ENCODE data around the gene ZNF668. TPM values are rescaled to one million over a fixed set of nuclear protein-coding genes. Genes with fewer than 3 reads are reported as not detected.
A peak's percentile ranks its signal among the peaks of the same experiment; 100 is the strongest.

ZNF668 gene
- total RNA-seq (2021; fragmentation: NEBNext Ultra II Directional; extraction: Animal tissue kit (Norgen Biotek cat#: 25700)): 10 to 100 TPM; 15.0 to 24.5 (median 17.5) TPM
- long read RNA-seq, transcript ZNF668-201 (3 exons, 2,762 nt): minor isoform, 12 of 39 reads
- long read RNA-seq, transcript ZNF668-207 (3 exons, 2,396 nt): major isoform, 15 of 39 reads
- long read RNA-seq, partial matches to known transcripts: 0 of 39 reads
- long read RNA-seq, other reads (novel, unspliced or antisense): 7 of 39 reads

DNA sequence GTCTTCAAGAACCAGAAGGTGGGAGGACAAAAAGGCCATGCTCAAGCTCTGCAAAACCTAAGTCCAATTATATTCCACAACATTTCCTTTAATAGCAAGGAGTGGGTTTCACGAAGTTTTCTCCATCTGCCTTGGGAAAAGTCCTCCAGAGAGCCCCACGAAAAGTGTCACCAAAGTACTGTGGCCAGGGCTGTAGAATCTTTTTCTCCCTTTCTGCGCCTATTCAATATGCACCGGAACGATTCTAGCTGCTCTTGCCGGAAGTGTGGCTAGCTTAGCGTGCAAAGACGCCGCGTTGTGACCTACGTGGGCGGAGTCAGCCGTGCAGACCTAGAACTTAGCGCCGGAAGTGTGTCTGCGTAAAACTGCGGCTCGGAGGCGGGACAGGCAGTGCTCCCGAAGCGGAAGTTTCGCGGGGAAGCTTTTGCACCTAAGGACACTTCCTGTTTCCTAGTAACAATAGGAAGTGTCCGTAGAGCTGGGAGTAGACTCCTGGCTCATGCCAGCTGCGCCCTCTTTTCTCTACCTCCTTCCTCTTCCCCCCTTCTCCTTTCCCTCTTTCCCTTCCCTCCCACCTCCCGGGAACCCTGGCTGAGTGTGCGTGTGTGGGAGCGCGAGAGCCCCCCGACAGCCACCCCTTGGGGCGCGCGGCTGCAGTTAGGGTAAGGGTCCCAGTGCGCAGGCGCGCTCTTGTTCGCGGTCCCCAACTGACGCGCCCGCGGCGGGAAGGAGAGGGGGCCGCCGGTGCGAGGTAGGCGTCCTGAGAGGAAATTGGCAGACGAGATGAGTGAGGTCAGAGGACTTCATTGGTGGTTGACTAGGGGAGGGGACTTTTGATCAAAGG lies at the start of gene ZNF668, which contains the start of gene ZNF646:
Gene ZNF668, minus strand, starts transcription at position 271 of the 844 bp plus-strand sequence. CDS start 9,781 bp downstream, outside the sequence.
Gene ZNF646, plus strand, starts transcription at position 453 of the 844 bp plus-strand sequence. CDS start 1,903 bp downstream, outside the sequence.
- peak; percentile 99 for DNase-seq
- peak within 1 kb of the TSS; percentile 97 for H3K27ac Mint-ChIP-seq
- peak within 1 kb of the TSS; percentile 99 for H3K4me3 Mint-ChIP-seq
- H3K36me3 Mint-ChIP-seq (ENCODE audit: low read depth): peaks cover 17% of the 10 kb centered on the region
- no peaks in the 10 kb centered on the region for H3K27me3 Mint-ChIP-seq (ENCODE audit: insufficient read depth)
- no peaks in the 10 kb centered on the region for H3K9me3 Mint-ChIP-seq
- TF ChIP-seq, protein P1, sequence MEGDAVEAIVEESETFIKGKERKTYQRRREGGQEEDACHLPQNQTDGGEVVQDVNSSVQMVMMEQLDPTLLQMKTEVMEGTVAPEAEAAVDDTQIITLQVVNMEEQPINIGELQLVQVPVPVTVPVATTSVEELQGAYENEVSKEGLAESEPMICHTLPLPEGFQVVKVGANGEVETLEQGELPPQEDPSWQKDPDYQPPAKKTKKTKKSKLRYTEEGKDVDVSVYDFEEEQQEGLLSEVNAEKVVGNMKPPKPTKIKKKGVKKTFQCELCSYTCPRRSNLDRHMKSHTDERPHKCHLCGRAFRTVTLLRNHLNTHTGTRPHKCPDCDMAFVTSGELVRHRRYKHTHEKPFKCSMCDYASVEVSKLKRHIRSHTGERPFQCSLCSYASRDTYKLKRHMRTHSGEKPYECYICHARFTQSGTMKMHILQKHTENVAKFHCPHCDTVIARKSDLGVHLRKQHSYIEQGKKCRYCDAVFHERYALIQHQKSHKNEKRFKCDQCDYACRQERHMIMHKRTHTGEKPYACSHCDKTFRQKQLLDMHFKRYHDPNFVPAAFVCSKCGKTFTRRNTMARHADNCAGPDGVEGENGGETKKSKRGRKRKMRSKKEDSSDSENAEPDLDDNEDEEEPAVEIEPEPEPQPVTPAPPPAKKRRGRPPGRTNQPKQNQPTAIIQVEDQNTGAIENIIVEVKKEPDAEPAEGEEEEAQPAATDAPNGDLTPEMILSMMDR (IDR thresholded peaks at IDR 0.05): no peak
- H3K4me1 Mint-ChIP-seq (ENCODE audit: low read depth): peaks cover 33% of the 10 kb centered on the region

GRCh38 chr16:31120129-31120528 lies 46.1 kb upstream of the ZNF668 start:
- H3K4me3 Mint-ChIP-seq: no peak overlapping the region
- no peaks in the 10 kb centered on the region for H3K9me3 Mint-ChIP-seq
- TF ChIP-seq, protein P1 (IDR thresholded peaks at IDR 0.05): no peak
- H3K27me3 Mint-ChIP-seq (ENCODE audit: insufficient read depth): peaks cover 6% of the 10 kb centered on the region
- no peak for DNase-seq
- H3K27ac Mint-ChIP-seq: no peak overlapping the region
- H3K36me3 Mint-ChIP-seq (ENCODE audit: low read depth): peaks cover 7% of the 10 kb centered on the region
- H3K4me1 Mint-ChIP-seq (ENCODE audit: low read depth): peaks cover 14% of the 10 kb centered on the region

GRCh38 chr16:31118223-31119155 lies 44.4 kb upstream of the ZNF668 start:
- Mint-ChIP-seq H3K27me3 (ENCODE audit: insufficient read depth) (peaks cover 6% of the 10 kb centered on the region), H3K36me3 (ENCODE audit: low read depth) (peaks cover 12% of the 10 kb centered on the region), H3K27ac (peak overlapping the region; percentile 99), H3K4me3 (peak overlapping the region; percentile 91), H3K9me3 (no peaks in the 10 kb centered on the region), H3K4me1 (ENCODE audit: low read depth) (peaks cover 14% of the 10 kb centered on the region)
- TF ChIP-seq, protein P1 (IDR thresholded peaks at IDR 0.05): no peak
- peak; percentile 93 for DNase-seq

DNA sequence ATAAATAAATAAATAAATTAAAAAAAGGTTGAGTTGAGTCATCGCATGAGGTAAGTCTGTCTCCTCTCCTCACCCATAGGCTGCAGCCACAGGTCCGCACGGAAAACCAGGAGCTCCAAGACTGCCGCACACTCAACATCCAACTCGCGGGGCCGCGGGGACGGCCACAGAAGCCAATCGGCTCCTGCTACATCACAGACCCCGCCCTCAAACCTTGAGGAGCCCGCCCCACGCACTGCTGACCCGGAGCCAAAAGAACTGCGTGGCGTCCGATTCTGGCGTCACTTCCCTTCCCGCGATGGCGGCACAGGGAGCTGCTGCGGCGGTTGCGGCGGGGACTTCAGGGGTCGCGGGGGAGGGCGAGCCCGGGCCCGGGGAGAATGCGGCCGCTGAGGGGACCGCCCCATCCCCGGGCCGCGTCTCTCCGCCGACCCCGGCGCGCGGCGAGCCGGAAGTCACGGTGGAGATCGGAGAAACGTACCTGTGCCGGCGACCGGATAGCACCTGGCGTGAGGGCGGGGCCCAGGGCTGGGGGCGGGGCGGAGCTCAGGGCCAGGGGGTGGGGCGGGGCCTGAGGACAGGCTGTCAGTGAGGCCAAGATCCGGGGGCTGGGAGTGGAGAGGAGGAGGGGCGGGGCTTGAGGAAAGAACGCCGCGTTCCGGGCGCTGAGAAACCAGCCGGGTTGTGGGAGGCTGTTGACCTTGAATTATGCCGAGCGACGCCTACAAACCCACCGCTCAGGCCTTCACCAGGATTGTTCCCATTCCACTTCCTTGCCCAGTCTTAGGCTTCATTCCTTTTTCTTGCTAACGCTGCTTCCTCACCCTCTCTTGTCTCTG lies 43.6 kb upstream of the ZNF668 start, which contains the start of gene KAT8:
Gene KAT8, plus strand, starts transcription at position 281 of the 839 bp plus-strand sequence. Its CDS starts 18 bp downstream, at position 299.
- Mint-ChIP-seq H3K4me1 (ENCODE audit: low read depth) (peaks cover 14% of the 10 kb centered on the region), H3K27me3 (ENCODE audit: insufficient read depth) (peaks cover 6% of the 10 kb centered on the region), H3K27ac (peak within 1 kb of the TSS; percentile 99), H3K36me3 (ENCODE audit: low read depth) (peaks cover 12% of the 10 kb centered on the region), H3K9me3 (no peaks in the 10 kb centered on the region), H3K4me3 (peak within 1 kb of the TSS; percentile 91)
- DNase-seq: peak; percentile 99
- TF ChIP-seq, protein P1 (IDR thresholded peaks at IDR 0.05): no peak
